Inferior parietal cortex (tissue), 1 donor: Measurements from ENCODE around the gene COQ2.
A peak's percentile ranks its signal among the peaks of the same experiment; 100 is the strongest.
"Not testable (repeated sequence)": the region's sequence is repeated elsewhere in the genome, so short reads cannot be mapped to it uniquely, and the experiment has no call there.

ENCODE experiments used
- DNase-seq: peaks from one replicate; pipeline ENCODE4 v3.0.0-alpha.2; 2016; ENCODE audit errors: extremely low spot score

Gene COQ2

GRCh38 chr4:83284193-83285054 is at the start of gene COQ2:
Gene COQ2 (minus strand): TSS chr4:83284798. CDS start chr4:83284764, 34 bp downstream.
- DNase-seq: peak; percentile 95

- no peak for DNase-seq
Observed at GRCh38 chr4:83331956-83332355, 47.4 kb upstream of the COQ2 start.

- DNase-seq: no peak
Observed at GRCh38 chr4:83329521-83330110, 45.0 kb upstream of the COQ2 start.

GRCh38 chr4:83328521-83329187 is 44.1 kb upstream of the COQ2 start:
- no peak for DNase-seq

- no peak for DNase-seq
Observed at GRCh38 chr4:83326546-83326945, 41.9 kb upstream of the COQ2 start.

- not testable (repeated sequence) for DNase-seq
Observed at GRCh38 chr4:83325306-83325705, 40.7 kb upstream of the COQ2 start.

GRCh38 chr4:83323136-83323535 is 38.5 kb upstream of the COQ2 start:
- no peak for DNase-seq

GRCh38 chr4:83320548-83320947 is 36.0 kb upstream of the COQ2 start:
- DNase-seq: no peak

- no peak for DNase-seq
Observed at GRCh38 chr4:83318666-83319065, 34.1 kb upstream of the COQ2 start.

- no peak for DNase-seq
Observed at GRCh38 chr4:83317671-83318070, 33.1 kb upstream of the COQ2 start.

- DNase-seq: no peak
Observed at GRCh38 chr4:83316459-83317165, 32.0 kb upstream of the COQ2 start.

GRCh38 chr4:83315341-83315870 is 30.8 kb upstream of the COQ2 start:
- DNase-seq: no peak

GRCh38 chr4:83308672-83309071 is 24.1 kb upstream of the COQ2 start:
- DNase-seq: no peak

GRCh38 chr4:83307920-83308319 is 23.3 kb upstream of the COQ2 start:
- DNase-seq: no peak

GRCh38 chr4:83305187-83305586 is 20.6 kb upstream of the COQ2 start:
- no peak for DNase-seq

GRCh38 chr4:83297548-83298260 is 13.1 kb upstream of the COQ2 start:
- DNase-seq: no peak

- DNase-seq: no peak
Observed at GRCh38 chr4:83293305-83294046, 8.9 kb upstream of the COQ2 start.

GRCh38 chr4:83290059-83290774 is 5.6 kb upstream of the COQ2 start:
- not testable (repeated sequence) for DNase-seq

- DNase-seq: not testable (repeated sequence)
Observed at GRCh38 chr4:83288381-83288780, 3.8 kb upstream of the COQ2 start.

GRCh38 chr4:83285055-83285407 is 433 bp upstream of the COQ2 start:
- peak; percentile 68 for DNase-seq
